PC-9 (cell line): Measurements from ENCODE around the gene PDK3. TPM values are rescaled to one million over a fixed set of nuclear protein-coding genes. Genes with fewer than 3 reads are reported as not detected.

Experiments used
- BruUV-seq: library from RNA; stranded (reverse); fragments of 400-500 nt; replicated peaks from 2 replicates; lab custom pipeline; 2021; lab: Mats Ljungman, UMichigan
- CTCF ChIA-PET: fragments of 300-600 bp; sonication (Branson Sonifier 250); formaldehyde crosslinking; loops from one replicate; lab custom pipeline; 2022; ENCODE audit warnings: antibody characterized with exemption; lab: Charles Lee
- POLR2A ChIA-PET: fragments of 300-600 bp; sonication (Branson Sonifier 250); formaldehyde crosslinking; loops from one replicate; lab custom pipeline; 2022; ENCODE audit warnings: antibody characterized with exemption; ENCODE audit not compliant: unreplicated experiment; lab: Charles Lee
- DNase-seq, 2 experiments: peaks; one replicate each; pipeline versions ENCODE4 v3.0.0 to v3.0.0-alpha.2; 2015 to 2022; ENCODE audit warnings: mixed read lengths in 1 of 2
- H2AFZ ChIP-seq: fragments of 200-600 bp; sonication (generic); 2 replicates; pipeline ENCODE4 v1.8.1; 2017; ENCODE audit warnings: antibody characterized with exemption
- H3F3A ChIP-seq: fragments of 200-600 bp; sonication (generic); 2 replicates; pipeline ENCODE4 v1.8.1; 2017; ENCODE audit warnings: antibody characterized with exemption, mild to moderate bottlenecking, low read depth; ENCODE audit not compliant: insufficient read depth
- H3K27ac ChIP-seq: fragments of 200-600 bp; sonication (generic); 2 replicates; pipeline ENCODE4 v1.6.1; 2016; ENCODE audit warnings: mixed run types
- H3K27me3 ChIP-seq: fragments of 200-600 bp; sonication (generic); 2 replicates; pipeline ENCODE4 v1.6.1; 2016; ENCODE audit warnings: low read depth, mixed run types; ENCODE audit not compliant: insufficient read depth
- H3K36me3 ChIP-seq: fragments of 200-600 bp; sonication (generic); 2 replicates; pipeline ENCODE4 v1.6.1; 2016; ENCODE audit warnings: low read depth, mixed run types
- H3K4me1 ChIP-seq: fragments of 200-600 bp; sonication (generic); replicated peaks from 2 replicates; pipeline ENCODE4 v1.6.1; 2016; ENCODE audit warnings: mixed run types; ENCODE audit not compliant: insufficient read depth
- H3K4me2 ChIP-seq: fragments of 200-600 bp; sonication (generic); 2 replicates; pipeline ENCODE4 v1.6.1; 2017; ENCODE audit warnings: mixed run types
- H3K4me3 ChIP-seq: fragments of 200-600 bp; sonication (generic); 2 replicates; pipeline ENCODE4 v1.6.1; 2016; ENCODE audit warnings: mixed run types
- H3K79me2 ChIP-seq: fragments of 200-600 bp; sonication (generic); 2 replicates; pipeline ENCODE4 v1.6.1; 2017; ENCODE audit warnings: low read depth, mixed run types
- H3K9me2 ChIP-seq: fragments of 200-600 bp; sonication (generic); 2 replicates; pipeline ENCODE4 v1.8.1; 2017; ENCODE audit warnings: mild to moderate bottlenecking; ENCODE audit not compliant: insufficient read depth
- H3K9me3 ChIP-seq: fragments of 200-600 bp; sonication (generic); 2 replicates; pipeline ENCODE4 v1.8.1; 2016; ENCODE audit warnings: low read depth; ENCODE audit not compliant: insufficient read depth
- H4K20me1 ChIP-seq: fragments of 200-600 bp; sonication (generic); 2 replicates; pipeline ENCODE4 v1.8.1; 2017; ENCODE audit not compliant: insufficient read depth
- CTCF ChIP-seq: fragments of 200-600 bp; sonication (generic); conservative IDR thresholded peaks from 2 replicates; pipeline ENCODE4 v1.6.1; 2017; ENCODE audit warnings: mixed run types, antibody characterized with exemption, mild to moderate bottlenecking, moderate library complexity
- EZH2 ChIP-seq: fragments of 200-600 bp; sonication (generic); IDR thresholded peaks from 2 replicates; pipeline ENCODE4 v1.8.0; 2017; ENCODE audit warnings: antibody characterized with exemption, low read depth
- intact Hi-C: fragments of 100-400 bp; cut with micrococcal nuclease; formaldehyde crosslinking; loops from one replicate; pipeline ENCODE4 v1.10.0; 2022; ENCODE audit not compliant: unreplicated experiment
- total RNA-seq: library from RNA; stranded (reverse); gene quantifications from 2 replicates; pipeline ENCODE4 v1.2.3, GENCODE V29; 2021

Gene PDK3
- total RNA-seq, 1 experiment from 2014 or later = 19.4 TPM

GRCh38 chrX:24424948-24425347 is 40.1 kb upstream of the PDK3 start:
- Histone ChIP-seq H3K9me3 (no peaks in the 10 kb centered on the region), H3K4me1 (no peaks in the 10 kb centered on the region), H3K9me2 (no peaks in the 10 kb centered on the region), H3F3A (no peaks in the 10 kb centered on the region), H3K27ac (no peak overlapping the region), H3K4me3 (no peak overlapping the region), H3K27me3 (0 out of 2 replicates have a peak, but pooled peaks cover 3% of the 10 kb centered on the region), H3K4me2 (no peak overlapping the region), H2AFZ (no peak overlapping the region), H3K36me3 (no peaks in the 10 kb centered on the region), H4K20me1 (no peaks in the 10 kb centered on the region), H3K79me2 (no peaks in the 10 kb centered on the region)
- CTCF ChIA-PET = no interaction called here
- DNase-seq = no peak
- intact Hi-C loops = no loop called here
- POLR2A ChIA-PET = no interaction called here
- BruUV-seq = no TSS peak
- TF ChIP-seq CTCF = no peak
- no peak for TF ChIP-seq EZH2

- Histone ChIP-seq H4K20me1 (no peaks in the 10 kb centered on the region), H3K9me3 (no peaks in the 10 kb centered on the region), H3K4me1 (no peaks in the 10 kb centered on the region), H3K9me2 (no peaks in the 10 kb centered on the region), H3F3A (no peaks in the 10 kb centered on the region), H3K79me2 (no peaks in the 10 kb centered on the region), H2AFZ (no peak overlapping the region), H3K4me3 (no peak overlapping the region), H3K27ac (no peak overlapping the region), H3K4me2 (no peak overlapping the region), H3K27me3 (peaks cover 3% of the 10 kb centered on the region; the same call in 1 of the 2 replicates), H3K36me3 (no peaks in the 10 kb centered on the region)
- no peak for TF ChIP-seq CTCF
- TF ChIP-seq EZH2 = no peak
- CTCF ChIA-PET = no interaction called here
- no peak for DNase-seq
- no TSS peak for BruUV-seq
- POLR2A ChIA-PET = no interaction called here
- intact Hi-C loops = no loop called here
Measured at GRCh38 chrX:24425806-24426205, 39.3 kb upstream of the PDK3 start.

GRCh38 chrX:24426340-24426913 is 38.7 kb upstream of the PDK3 start:
- Histone ChIP-seq H4K20me1 (no peaks in the 10 kb centered on the region), H3K27me3 (peaks cover 3% of the 10 kb centered on the region; the same call in 1 of the 2 replicates), H3K4me2 (no peak overlapping the region), H3K9me2 (no peaks in the 10 kb centered on the region), H3K4me3 (no peak overlapping the region), H3K36me3 (no peaks in the 10 kb centered on the region), H3K79me2 (no peaks in the 10 kb centered on the region), H3K4me1 (no peaks in the 10 kb centered on the region), H2AFZ (no peak overlapping the region), H3K27ac (no peak overlapping the region), H3K9me3 (no peaks in the 10 kb centered on the region), H3F3A (no peaks in the 10 kb centered on the region)
- CTCF ChIA-PET = no interaction called here
- no TSS peak for BruUV-seq
- POLR2A ChIA-PET = no interaction called here
- no peak for DNase-seq
- intact Hi-C loops = no loop called here
- no peak for TF ChIP-seq CTCF
